H9 (cell line): ENCODE results near the gene HEPHL1. TPM values are rescaled to one million over a fixed set of nuclear protein-coding genes. Genes with fewer than 3 reads are reported as not detected.

Source experiments
- DNase-seq: peaks from one replicate; pipeline ENCODE4 v3.0.0-alpha.2; 2017
- H2AFZ ChIP-seq: one replicate; pipeline ENCODE4 v1.6.1; 2013; ENCODE audit warnings: mild to moderate bottlenecking, low read length, control low read depth, moderate library complexity
- H2AK5ac ChIP-seq: 2 replicates; pipeline ENCODE4 v1.6.1; 2013; ENCODE audit warnings: low read length, control low read depth, mixed read lengths; ENCODE audit not compliant: insufficient read length
- H2BK120ac ChIP-seq: one replicate; pipeline ENCODE4 v1.6.1; 2013; ENCODE audit warnings: low read depth, mild to moderate bottlenecking, low read length, control low read depth, inconsistent platforms; ENCODE audit not compliant: poor library complexity, severe bottlenecking
- H2BK12ac ChIP-seq: 2 replicates; pipeline ENCODE4 v1.6.1; 2013; ENCODE audit warnings: low read length, control low read depth, mixed read lengths, low read depth; ENCODE audit not compliant: insufficient read length
- H2BK15ac ChIP-seq: 2 replicates; pipeline ENCODE4 v1.6.1; 2013; ENCODE audit warnings: low read depth, low read length, control low read depth
- H2BK20ac ChIP-seq: one replicate; pipeline ENCODE4 v1.6.1; 2013; ENCODE audit warnings: low read depth, mild to moderate bottlenecking, low read length, control low read depth, inconsistent platforms; ENCODE audit not compliant: poor library complexity, severe bottlenecking
- H2BK5ac ChIP-seq: 2 replicates; pipeline ENCODE4 v1.6.1; 2013; ENCODE audit warnings: low read length, control low read depth, mixed read lengths; ENCODE audit not compliant: insufficient read length
- H3K14ac ChIP-seq: 2 replicates; pipeline ENCODE4 v1.6.1; 2013; ENCODE audit warnings: low read length, control low read depth; ENCODE audit not compliant: insufficient read depth
- H3K18ac ChIP-seq: 2 replicates; pipeline ENCODE4 v1.6.1; 2013; ENCODE audit warnings: low read depth, mild to moderate bottlenecking, mixed read lengths, low read length, control low read depth; ENCODE audit not compliant: insufficient read length
- H3K23ac ChIP-seq: 2 replicates; pipeline ENCODE4 v1.6.1; 2013; ENCODE audit warnings: low read length, control low read depth, mixed read lengths, low read depth; ENCODE audit not compliant: insufficient read length
- H3K23me2 ChIP-seq: 2 replicates; pipeline ENCODE4 v1.6.1; 2013; ENCODE audit warnings: low read depth, mild to moderate bottlenecking, mixed read lengths, low read length, control low read depth; ENCODE audit not compliant: insufficient read length, poor library complexity, severe bottlenecking
- H3K27ac ChIP-seq: 2 replicates; pipeline ENCODE4 v1.5.1; 2013; ENCODE audit warnings: low read length, control low read depth, mixed read lengths, low read depth; ENCODE audit not compliant: insufficient read length
- H3K27me3 ChIP-seq: 2 replicates; pipeline ENCODE4 v1.6.1; 2013; ENCODE audit warnings: low read length, control low read depth, inconsistent platforms; ENCODE audit not compliant: insufficient read depth
- H3K4ac ChIP-seq: 2 replicates; pipeline ENCODE4 v1.6.1; 2013; ENCODE audit warnings: low read depth, mild to moderate bottlenecking, control low read depth, inconsistent platforms, low read length, moderate library complexity
- H3K4me1 ChIP-seq: 2 replicates; pipeline ENCODE4 v1.6.1; 2013; ENCODE audit warnings: low read length, control low read depth, inconsistent platforms; ENCODE audit not compliant: insufficient read depth
- H3K4me2 ChIP-seq: 2 replicates; pipeline ENCODE4 v1.6.1; 2013; ENCODE audit warnings: low read length, control low read depth, mixed read lengths; ENCODE audit not compliant: insufficient read length, insufficient read depth
- H3K56ac ChIP-seq: 2 replicates; pipeline ENCODE4 v1.6.1; 2013; ENCODE audit warnings: low read depth, mild to moderate bottlenecking, mixed read lengths, low read length, control low read depth; ENCODE audit not compliant: insufficient read length
- H3K79me1 ChIP-seq: 2 replicates; pipeline ENCODE4 v1.6.1; 2013; ENCODE audit warnings: low read depth, mild to moderate bottlenecking, moderate library complexity, low read length, control low read depth, inconsistent platforms; ENCODE audit not compliant: insufficient read depth, poor library complexity, severe bottlenecking
- H3K79me2 ChIP-seq: 2 replicates; pipeline ENCODE4 v1.6.1; 2013; ENCODE audit warnings: low read length, control low read depth, inconsistent platforms; ENCODE audit not compliant: insufficient read depth
- H3K9ac ChIP-seq: 2 replicates; pipeline ENCODE4 v1.6.1; 2013; ENCODE audit warnings: low read length, control low read depth, mixed read lengths; ENCODE audit not compliant: insufficient read length; ENCODE audit errors: extremely low read depth
- H3K9me3 ChIP-seq: one replicate; pipeline ENCODE4 v1.6.1; 2013; ENCODE audit warnings: low read depth, low read length, inconsistent platforms; ENCODE audit not compliant: control insufficient read depth
- H3T11ph ChIP-seq: one replicate; pipeline ENCODE4 v1.6.1; 2013; ENCODE audit warnings: mild to moderate bottlenecking, low read length, control low read depth, inconsistent platforms
- H4K20me1 ChIP-seq: one replicate; pipeline ENCODE4 v1.6.1; 2013; ENCODE audit not compliant: control insufficient read depth, insufficient read length, insufficient read depth
- H4K5ac ChIP-seq: 2 replicates; pipeline ENCODE4 v1.6.1; 2013; ENCODE audit warnings: low read depth, mild to moderate bottlenecking, mixed read lengths, low read length, control low read depth; ENCODE audit not compliant: insufficient read length
- H4K8ac ChIP-seq: replicated peaks from 2 replicates; pipeline ENCODE4 v1.6.1; 2013; ENCODE audit warnings: low read length, control low read depth, mixed read lengths, low read depth; ENCODE audit not compliant: insufficient read length
- H4K91ac ChIP-seq: 2 replicates; pipeline ENCODE4 v1.6.1; 2013; ENCODE audit warnings: low read depth, mild to moderate bottlenecking, moderate library complexity, mixed read lengths, low read length, control low read depth; ENCODE audit not compliant: insufficient read length
- H3K27ac Mint-ChIP-seq, 3 experiments: 2 replicates in 2 of 3; 3 replicates in 1 of 3; pipeline ENCODE4 v1.8.0; 2020 to 2021; ENCODE audit warnings: mixed read lengths in 3 of 3, mild to moderate bottlenecking in 1 of 3, moderate library complexity in 1 of 3
- H3K27me3 Mint-ChIP-seq: 2 replicates; pipeline ENCODE4 v1.8.0; 2021; ENCODE audit warnings: low read depth, mild to moderate bottlenecking, moderate library complexity, mixed read lengths
- H3K36me3 Mint-ChIP-seq, 3 experiments: 2 replicates in 2 of 3; 3 replicates in 1 of 3; pipeline ENCODE4 v1.8.0; 2020 to 2021; ENCODE audit warnings: low read depth in 3 of 3, mixed read lengths in 3 of 3; ENCODE audit not compliant: insufficient read depth in 1 of 3
- H3K4me1 Mint-ChIP-seq, 2 experiments: 2 replicates each; pipeline ENCODE4 v1.8.0; 2020; ENCODE audit warnings: mixed read lengths in 2 of 2
- H3K4me3 Mint-ChIP-seq, 2 experiments: 2 replicates in 1 of 2; 3 replicates in 1 of 2; pipeline ENCODE4 v1.8.0; 2020 to 2021; ENCODE audit warnings: mild to moderate bottlenecking in 2 of 2, mixed read lengths in 2 of 2, moderate library complexity in 1 of 2
- H3K9me3 Mint-ChIP-seq, 2 experiments: 2 replicates in 1 of 2; 3 replicates in 1 of 2; pipeline ENCODE4 v1.8.0; 2020; ENCODE audit warnings: mild to moderate bottlenecking in 2 of 2, mixed read lengths in 2 of 2, moderate library complexity in 1 of 2
- WGBS: extraction: QIAGEN DNeasy Blood & Tissue Kit; methylation state at CpG from one replicate; pipeline ENCODE4 v1.1.7; 2013; ENCODE audit warnings: missing lambda C conversion rate, low lambda C conversion rate, mixed read lengths; ENCODE audit not compliant: insufficient read length; ENCODE audit errors: extremely low coverage; 5-methylcytosine and 5-hydroxymethylcytosine counted together
- total RNA-seq: library from RNA; stranded (reverse); gene quantifications from 2 replicates; pipeline ENCODE4 v1.2.1, GENCODE V29; 2021
- TF ChIP-seq, protein P1 (sequence below): fragments of 200-600 bp; sonication (generic); conservative IDR thresholded peaks from 3 replicates; pipeline ENCODE4 v1.8.0; 2021; ENCODE audit warnings: antibody characterized with exemption, mild to moderate bottlenecking

Gene HEPHL1
- total RNA-seq, 1 experiment from 2014 or later, result not detected

DNA sequence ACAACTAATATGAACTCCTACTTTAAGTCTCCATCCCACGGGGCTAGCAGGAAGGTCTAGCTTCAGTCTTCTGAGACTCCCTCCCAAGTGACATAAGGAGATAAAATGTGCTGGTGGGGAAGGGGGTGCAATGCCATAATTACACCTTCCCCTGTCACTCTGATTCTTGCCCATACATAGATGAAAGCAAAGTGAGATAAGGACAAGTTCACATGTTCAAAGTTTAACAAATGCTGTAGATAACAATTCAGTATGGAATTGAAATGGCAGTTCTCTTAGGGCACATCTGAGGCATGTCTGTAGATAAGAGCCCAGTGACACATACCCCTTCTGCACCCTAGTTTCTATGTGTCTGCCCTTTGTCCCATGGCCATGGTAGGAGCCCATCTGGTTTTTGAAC is 69.2 kb downstream of the HEPHL1 start:
- no peak overlapping the region for H4K8ac ChIP-seq
- H3K9me3 Mint-ChIP-seq, result no peaks in the 10 kb centered on the region; a peak in 1 of 5 replicates
- H3K4me3 Mint-ChIP-seq, result no peak overlapping the region

More for the DNA sequence above, 69.2 kb downstream of the HEPHL1 start:
- no peak overlapping the region for H3K27ac ChIP-seq
- peaks cover 2% of the 10 kb centered on the region for H3K27me3 Mint-ChIP-seq
- no peaks in the 10 kb centered on the region for H3K79me2 ChIP-seq
- peaks cover 3 to 4% of the 10 kb centered on the region in 2 experiments; a peak in 1 of 4 replicates for H3K4me1 Mint-ChIP-seq
- no peaks in the 10 kb centered on the region for H3K27me3 ChIP-seq
- no peak overlapping the region for H3K18ac ChIP-seq
- no peak overlapping the region for H2BK12ac ChIP-seq
- H4K5ac ChIP-seq, result no peak overlapping the region
- no peak for DNase-seq
- H2AFZ ChIP-seq, result no peak overlapping the region
- no peaks in the 10 kb centered on the region; the same call in 1 of the 2 replicates for H3K4me1 ChIP-seq
- WGBS, result no CpG with 5 or more reads among the region's 1 CpG
- no peaks in the 10 kb centered on the region for H3K79me1 ChIP-seq
- no peak overlapping the region for H2AK5ac ChIP-seq
- H4K91ac ChIP-seq, result no peak overlapping the region
- no peaks in the 10 kb centered on the region for H3K9me3 ChIP-seq
- no peaks in the 10 kb centered on the region for H4K20me1 ChIP-seq
- TF ChIP-seq, protein P1, sequence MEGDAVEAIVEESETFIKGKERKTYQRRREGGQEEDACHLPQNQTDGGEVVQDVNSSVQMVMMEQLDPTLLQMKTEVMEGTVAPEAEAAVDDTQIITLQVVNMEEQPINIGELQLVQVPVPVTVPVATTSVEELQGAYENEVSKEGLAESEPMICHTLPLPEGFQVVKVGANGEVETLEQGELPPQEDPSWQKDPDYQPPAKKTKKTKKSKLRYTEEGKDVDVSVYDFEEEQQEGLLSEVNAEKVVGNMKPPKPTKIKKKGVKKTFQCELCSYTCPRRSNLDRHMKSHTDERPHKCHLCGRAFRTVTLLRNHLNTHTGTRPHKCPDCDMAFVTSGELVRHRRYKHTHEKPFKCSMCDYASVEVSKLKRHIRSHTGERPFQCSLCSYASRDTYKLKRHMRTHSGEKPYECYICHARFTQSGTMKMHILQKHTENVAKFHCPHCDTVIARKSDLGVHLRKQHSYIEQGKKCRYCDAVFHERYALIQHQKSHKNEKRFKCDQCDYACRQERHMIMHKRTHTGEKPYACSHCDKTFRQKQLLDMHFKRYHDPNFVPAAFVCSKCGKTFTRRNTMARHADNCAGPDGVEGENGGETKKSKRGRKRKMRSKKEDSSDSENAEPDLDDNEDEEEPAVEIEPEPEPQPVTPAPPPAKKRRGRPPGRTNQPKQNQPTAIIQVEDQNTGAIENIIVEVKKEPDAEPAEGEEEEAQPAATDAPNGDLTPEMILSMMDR, result no peak
- H3K23ac ChIP-seq, result no peak overlapping the region
- H3T11ph ChIP-seq, result no peak overlapping the region
- H3K4me2 ChIP-seq, result no peak overlapping the region
- no peaks in the 10 kb centered on the region for H3K36me3 Mint-ChIP-seq
- no peak overlapping the region for H3K9ac ChIP-seq
- H2BK5ac ChIP-seq, result no peak overlapping the region
- no peak overlapping the region for H2BK120ac ChIP-seq
- H3K23me2 ChIP-seq, result no peaks in the 10 kb centered on the region
- H2BK20ac ChIP-seq, result no peak overlapping the region
- no peak overlapping the region for H3K56ac ChIP-seq
- no peak overlapping the region for H3K4ac ChIP-seq
- H3K27ac Mint-ChIP-seq, result no peak overlapping the region
- no peak overlapping the region for H2BK15ac ChIP-seq
- H3K14ac ChIP-seq, result no peak overlapping the region
